GM19438 (cell line): ENCODE measurements around the gene RAD23B.

ENCODE experiments used
- ATAC-seq: cut with Tn5 transposase; IDR thresholded peaks from one replicate; pipeline ENCODE4 v1.9.1; 2021; ENCODE audit warnings: low read depth; ENCODE audit not compliant: unreplicated experiment

Gene RAD23B

GRCh38 chr9:107266624-107267368 lies 16.3 kb upstream of the RAD23B start:
- no peak for ATAC-seq

- no peak for ATAC-seq
Observed at GRCh38 chr9:107268560-107268959, 14.5 kb upstream of the RAD23B start.

GRCh38 chr9:107269254-107269653 lies 13.8 kb upstream of the RAD23B start:
- no peak for ATAC-seq

- ATAC-seq, result no peak
Observed at GRCh38 chr9:107269681-107270080, 13.4 kb upstream of the RAD23B start.

- ATAC-seq, result no peak
Observed at GRCh38 chr9:107270082-107270481, 13.0 kb upstream of the RAD23B start.

GRCh38 chr9:107270580-107270979 lies 12.5 kb upstream of the RAD23B start:
- ATAC-seq, result no peak

GRCh38 chr9:107273634-107274033 lies 9.4 kb upstream of the RAD23B start:
- ATAC-seq, result no peak

- ATAC-seq, result peak; percentile 70
Observed at GRCh38 chr9:107274096-107274495, 9.0 kb upstream of the RAD23B start.

GRCh38 chr9:107274953-107275422 lies 8.1 kb upstream of the RAD23B start:
- no peak for ATAC-seq

- ATAC-seq, result no peak
Observed at GRCh38 chr9:107275530-107275929, 7.5 kb upstream of the RAD23B start.

GRCh38 chr9:107276966-107277710 lies 5.9 kb upstream of the RAD23B start:
- no peak for ATAC-seq

GRCh38 chr9:107277801-107278200 lies 5.3 kb upstream of the RAD23B start:
- no peak for ATAC-seq

- no peak for ATAC-seq
Observed at GRCh38 chr9:107279086-107279485, 4.0 kb upstream of the RAD23B start.

- ATAC-seq, result no peak
Observed at GRCh38 chr9:107280543-107280942, 2.5 kb upstream of the RAD23B start.

GRCh38 chr9:107281184-107281583 lies 1.9 kb upstream of the RAD23B start:
- ATAC-seq, result no peak

GRCh38 chr9:107281922-107282667 lies 984 bp upstream of the RAD23B start:
- ATAC-seq, result peak; percentile 3

- peak; percentile 47 for ATAC-seq
Observed at GRCh38 chr9:107283623-107284616, 841 bp downstream of the RAD23B start.

GRCh38 chr9:107284636-107285035 lies 1.6 kb downstream of the RAD23B start:
- ATAC-seq, result no peak

GRCh38 chr9:107285286-107285685 lies 2.2 kb downstream of the RAD23B start:
- no peak for ATAC-seq

- no peak for ATAC-seq
Observed at GRCh38 chr9:107286057-107286456, 3.0 kb downstream of the RAD23B start.
